Stimulated activated CD8-positive, alpha-beta memory T cell treated with anti-CD3 and anti-CD28 coated beads, Interleukin-7, amount 100 ng/mL, for 48 hours (primary cell): ENCODE measurements around the gene NFIA.
A peak's percentile ranks its signal among the peaks of the same experiment; 100 is the strongest.

Experiments used
- DNase-seq, 2 donors: peaks; one replicate each; pipeline ENCODE4 v3.0.0-alpha.2; 2020; ENCODE audit warnings: low read depth in 1 of 2; ENCODE audit errors: extremely low read depth in 1 of 2

The NFIA gene

GRCh38 chr1:61412601-61413000, 330.2 kb downstream of the NFIA start:
- DNase-seq, result no peak

- no peak for DNase-seq
Measured at GRCh38 chr1:61419196-61419595, 336.8 kb downstream of the NFIA start.

GRCh38 chr1:61419657-61420056, 337.3 kb downstream of the NFIA start:
- no peak for DNase-seq

- DNase-seq, result no peak
Measured at GRCh38 chr1:61420243-61420642, 337.9 kb downstream of the NFIA start.

- DNase-seq, result no peak
Measured at GRCh38 chr1:61420909-61421835, 338.8 kb downstream of the NFIA start.

GRCh38 chr1:61423643-61424042, 341.3 kb downstream of the NFIA start:
- DNase-seq, result no peak

GRCh38 chr1:61424382-61424781, 342.0 kb downstream of the NFIA start:
- DNase-seq, result no peak

- no peak for DNase-seq
Measured at GRCh38 chr1:61425040-61425439, 342.7 kb downstream of the NFIA start.

- no peak for DNase-seq
Measured at GRCh38 chr1:61426254-61426653, 343.9 kb downstream of the NFIA start.

GRCh38 chr1:61426885-61427284, 344.5 kb downstream of the NFIA start:
- DNase-seq, result no peak

- DNase-seq, result no peak
Measured at GRCh38 chr1:61427510-61427909, 345.1 kb downstream of the NFIA start.

GRCh38 chr1:61428146-61428545, 345.8 kb downstream of the NFIA start:
- DNase-seq, result no peak

GRCh38 chr1:61432616-61433388, 350.4 kb downstream of the NFIA start:
- DNase-seq, result no peak

- DNase-seq, result no peak
Measured at GRCh38 chr1:61433646-61434045, 351.3 kb downstream of the NFIA start.

- DNase-seq, result peak in 1 of 2 donors; percentile 20
Measured at GRCh38 chr1:61434276-61434675, 351.9 kb downstream of the NFIA start.

GRCh38 chr1:61435226-61435625, 352.9 kb downstream of the NFIA start:
- DNase-seq, result no peak

GRCh38 chr1:61436016-61436415, 353.7 kb downstream of the NFIA start:
- DNase-seq, result no peak

GRCh38 chr1:61436491-61437120, 354.2 kb downstream of the NFIA start:
- DNase-seq, result no peak

GRCh38 chr1:61439234-61439633, 356.9 kb downstream of the NFIA start:
- DNase-seq, result no peak

GRCh38 chr1:61441723-61442262, 359.4 kb downstream of the NFIA start:
- no peak for DNase-seq

- DNase-seq, result no peak
Measured at GRCh38 chr1:61442544-61442943, 360.2 kb downstream of the NFIA start.
